ENCODE results near the gene RETREG3.
A peak's percentile ranks its signal among the peaks of the same experiment; 100 is the strongest.

RETREG3 gene

DNA sequence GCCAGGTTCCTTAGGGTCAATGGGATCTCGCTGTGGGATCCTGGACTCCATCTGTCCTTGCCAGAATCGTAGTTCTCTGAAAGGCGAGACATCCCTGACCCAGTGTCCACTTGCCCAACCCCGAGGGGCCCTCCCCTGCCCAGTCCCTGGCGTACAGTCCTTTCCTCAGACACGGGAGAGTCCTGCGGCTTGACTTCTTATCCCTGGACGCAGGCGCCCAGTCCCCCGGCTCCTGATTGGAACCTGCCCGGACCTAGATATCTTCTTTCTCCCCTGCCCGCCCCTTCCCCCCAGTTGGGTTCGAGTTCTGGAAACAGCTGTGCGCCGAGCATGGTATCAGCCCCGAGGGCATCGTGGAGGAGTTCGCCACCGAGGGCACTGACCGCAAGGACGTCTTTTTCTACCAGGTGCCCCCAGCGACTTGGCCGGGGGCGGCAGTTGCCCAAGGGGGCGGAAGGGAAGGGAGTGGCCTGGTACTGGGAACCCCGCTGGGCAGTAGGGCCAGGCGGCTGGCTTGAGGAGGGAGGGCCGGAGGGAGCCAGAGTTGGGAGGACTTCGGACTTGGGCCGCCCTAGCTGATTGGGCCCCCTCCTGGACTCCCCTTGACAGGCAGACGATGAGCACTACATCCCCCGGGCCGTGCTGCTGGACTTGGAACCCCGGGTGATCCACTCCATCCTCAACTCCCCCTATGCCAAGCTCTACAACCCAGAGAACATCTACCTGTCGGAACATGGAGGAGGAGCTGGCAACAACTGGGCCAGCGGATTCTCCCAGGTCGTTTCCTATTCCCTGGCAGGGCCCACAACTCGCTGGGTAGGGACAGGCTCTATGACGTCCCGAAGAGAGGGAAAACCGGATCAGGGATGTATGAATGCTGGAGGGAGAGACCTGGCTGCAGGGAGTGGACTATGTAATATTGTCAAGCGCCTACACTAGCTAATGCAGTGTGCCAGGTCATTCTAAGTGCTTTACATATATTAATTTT lies 934 bp upstream of the RETREG3 start:
- DNase-seq = peak; percentile 2

DNA sequence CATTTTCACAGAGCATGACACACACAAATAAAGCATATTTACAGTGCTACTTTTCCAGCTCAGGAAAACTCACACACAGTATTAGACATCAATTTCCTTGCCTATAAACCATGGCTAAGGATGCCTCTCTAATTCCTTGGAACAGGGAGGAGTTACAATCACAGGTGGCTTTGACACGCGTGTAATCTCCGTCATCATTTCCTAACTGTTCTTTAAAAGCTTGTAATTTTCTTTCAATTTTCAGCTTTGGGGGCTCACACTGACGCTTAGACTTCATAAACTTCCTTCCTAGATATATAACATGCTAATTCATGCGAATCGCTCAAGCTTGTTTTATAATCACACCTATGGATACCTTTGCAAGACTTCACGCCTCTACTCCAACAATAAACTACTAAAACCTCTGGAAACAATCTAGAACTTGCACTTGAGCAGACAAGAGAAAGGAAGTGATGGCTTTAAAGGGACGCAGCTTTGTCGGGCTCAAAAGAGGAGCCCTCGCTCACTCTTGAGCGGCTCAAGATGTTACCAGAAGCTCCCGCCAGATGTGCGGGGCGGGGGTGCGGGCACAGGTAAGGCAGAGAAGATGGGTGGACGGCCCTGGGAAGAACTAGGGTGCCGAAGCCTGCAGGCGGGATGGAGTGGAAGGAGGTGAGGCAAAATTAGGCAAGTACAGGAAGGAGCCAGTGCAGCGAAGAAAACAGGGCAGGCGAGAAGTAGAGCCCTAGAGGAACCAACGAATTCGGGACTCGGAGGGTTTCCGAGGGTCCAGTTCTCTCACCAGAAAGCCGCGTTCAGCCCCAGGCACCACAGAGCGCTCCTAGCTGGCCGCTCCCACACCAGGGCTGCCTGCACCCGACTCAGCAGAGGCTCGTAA lies 631 bp downstream of the RETREG3 start:
- DNase-seq = peak; percentile 29

DNA sequence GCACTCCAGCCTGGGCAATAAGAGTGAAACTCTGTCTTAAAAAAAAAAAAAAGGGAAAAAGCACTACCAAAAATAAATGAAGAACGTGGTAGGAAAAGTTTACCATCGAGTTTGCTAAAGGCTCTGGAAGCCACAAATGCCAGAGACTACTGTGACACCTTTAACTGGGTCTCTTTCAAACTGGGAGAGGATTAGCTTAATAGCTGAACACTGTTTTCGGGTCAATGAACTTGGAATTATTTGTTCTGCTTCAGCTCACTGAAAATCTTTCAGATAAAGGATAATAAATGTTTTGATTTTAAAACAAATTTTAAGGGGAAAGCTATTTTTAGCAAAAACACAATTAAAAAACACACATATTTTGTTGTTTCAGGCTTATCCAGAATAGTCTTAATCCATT lies 1.4 kb downstream of the RETREG3 start:
- no peak for DNase-seq

DNA sequence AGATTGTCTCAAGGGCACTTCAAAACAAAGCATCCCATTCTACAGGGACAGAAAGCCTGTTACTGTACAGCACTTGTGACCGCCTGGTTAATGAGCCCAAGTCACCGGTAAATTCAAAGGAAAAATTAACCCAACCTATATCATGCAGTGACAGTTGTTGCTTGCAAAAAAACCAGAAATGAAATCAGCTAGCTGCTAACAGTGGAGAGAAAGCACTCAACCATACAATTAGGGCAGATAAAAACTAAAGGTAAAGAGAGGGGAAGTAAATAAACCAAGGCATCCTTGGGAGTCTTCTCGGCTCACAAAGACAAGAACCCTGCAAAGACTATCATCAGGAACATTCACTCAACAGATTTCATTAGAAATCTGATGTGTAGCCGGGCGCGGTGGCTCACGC lies 5.9 kb downstream of the RETREG3 start:
- DNase-seq = no peak

DNA sequence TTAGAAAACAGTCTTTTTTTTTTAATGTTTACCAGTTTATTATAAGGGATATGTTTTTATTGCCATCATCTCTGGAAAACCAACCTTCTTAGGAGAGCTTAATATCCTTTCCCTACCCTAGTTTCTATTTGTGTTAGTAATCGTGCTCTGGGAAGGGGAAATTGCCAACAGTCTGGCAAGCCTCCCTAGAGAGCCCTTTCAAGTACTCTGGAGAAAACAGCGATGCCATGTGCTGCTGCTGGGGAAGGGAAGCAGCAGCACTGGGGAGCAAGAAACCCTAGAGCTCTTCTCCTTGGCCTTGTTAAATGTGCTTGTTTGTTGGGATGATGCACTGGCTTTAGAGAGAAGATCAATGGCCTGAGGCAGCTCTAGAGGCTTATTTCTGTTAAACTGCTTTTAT lies 10.3 kb downstream of the RETREG3 start:
- DNase-seq = no peak

DNA sequence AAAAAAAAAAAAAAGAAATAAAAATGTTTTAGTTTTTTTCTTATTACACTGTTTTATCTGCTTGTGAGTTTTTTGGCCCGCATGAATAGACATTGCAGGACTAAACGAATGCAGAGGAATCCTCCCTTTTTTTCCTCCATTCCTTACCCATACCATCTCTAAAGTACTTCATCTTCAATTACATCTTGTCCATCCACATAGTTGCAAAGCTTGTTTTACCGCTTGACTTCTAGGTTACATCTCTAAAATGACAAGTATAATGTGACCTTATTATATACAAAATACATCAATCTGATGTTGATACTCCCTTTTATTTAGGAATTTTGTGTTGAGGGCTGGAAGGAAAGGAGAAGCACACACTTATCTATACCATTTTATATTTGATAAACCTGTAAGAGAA lies 12.8 kb downstream of the RETREG3 start:
- DNase-seq = no peak

DNA sequence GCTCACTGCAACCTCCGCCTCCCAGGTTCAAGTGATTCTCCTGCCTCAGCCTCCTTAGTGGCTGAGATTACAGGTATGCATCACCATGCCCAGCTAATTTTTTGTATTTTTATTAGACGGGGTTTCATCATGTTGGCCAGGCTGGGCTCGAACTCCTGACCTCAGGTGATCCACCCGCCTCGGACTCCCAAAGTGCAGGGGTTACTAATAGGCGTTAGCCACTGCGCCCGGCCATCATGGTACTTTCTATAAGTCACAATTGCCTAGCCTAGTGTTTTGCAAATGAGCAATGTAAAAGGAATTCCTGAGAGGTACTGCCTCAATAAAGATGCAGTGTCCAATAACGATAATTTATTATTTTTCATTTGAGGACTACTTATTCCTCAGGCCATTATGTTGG lies 17.8 kb downstream of the RETREG3 start:
- no peak for DNase-seq

DNA sequence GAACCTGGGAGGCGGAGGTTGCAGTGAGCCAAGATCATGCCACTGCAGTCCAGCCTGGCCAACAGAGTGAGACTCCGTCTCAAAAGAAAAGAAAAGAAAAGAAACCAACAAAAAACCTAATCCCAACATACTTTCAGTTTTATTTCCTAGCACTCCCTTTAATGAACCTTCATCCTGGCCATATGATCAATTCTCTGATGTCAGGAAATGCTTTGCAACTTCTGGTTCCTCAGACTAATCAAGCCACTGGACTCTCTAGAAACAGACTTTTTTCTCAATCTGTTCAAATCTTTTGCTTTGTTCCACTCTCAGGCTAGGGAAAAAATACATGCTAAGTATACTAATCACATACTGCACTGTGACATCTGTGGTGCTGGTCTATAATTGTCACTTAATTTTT lies 18.3 kb downstream of the RETREG3 start:
- DNase-seq = peak; percentile 54

DNA sequence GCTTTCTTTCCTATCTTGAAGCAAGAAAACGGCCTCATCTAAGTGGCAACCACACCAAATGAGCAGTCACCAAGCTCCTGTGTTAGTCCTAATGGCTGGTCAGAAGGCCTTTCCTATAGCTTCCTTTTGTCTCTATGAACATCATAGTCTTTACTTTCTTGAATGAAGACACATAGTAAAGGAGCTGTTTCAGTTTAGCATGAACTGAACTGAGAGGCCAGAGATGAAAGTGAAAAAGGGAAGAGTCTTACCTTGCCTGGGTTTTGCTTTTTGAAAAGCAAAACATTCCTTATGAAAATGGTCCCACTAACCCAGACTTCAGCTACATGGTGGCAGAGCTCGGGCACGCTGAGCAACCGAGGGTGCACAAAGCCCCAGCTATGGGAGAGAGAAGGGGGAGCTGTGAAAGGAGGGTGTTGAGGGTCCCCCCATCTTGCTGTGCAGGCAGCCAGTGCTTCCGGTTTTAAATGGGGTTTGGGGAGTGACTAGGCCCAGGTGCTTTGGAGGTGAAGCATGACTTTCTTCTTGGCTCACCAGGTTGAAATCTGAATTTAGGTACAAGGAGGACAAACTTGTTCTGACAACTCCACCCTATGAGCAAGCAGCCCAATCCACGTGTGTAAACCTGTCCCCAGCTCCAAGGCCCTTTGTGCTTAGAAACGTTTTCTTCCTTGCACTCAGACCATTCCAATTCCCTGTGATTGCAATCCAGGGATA lies 22.5 kb downstream of the RETREG3 start:
- DNase-seq = no peak

DNA sequence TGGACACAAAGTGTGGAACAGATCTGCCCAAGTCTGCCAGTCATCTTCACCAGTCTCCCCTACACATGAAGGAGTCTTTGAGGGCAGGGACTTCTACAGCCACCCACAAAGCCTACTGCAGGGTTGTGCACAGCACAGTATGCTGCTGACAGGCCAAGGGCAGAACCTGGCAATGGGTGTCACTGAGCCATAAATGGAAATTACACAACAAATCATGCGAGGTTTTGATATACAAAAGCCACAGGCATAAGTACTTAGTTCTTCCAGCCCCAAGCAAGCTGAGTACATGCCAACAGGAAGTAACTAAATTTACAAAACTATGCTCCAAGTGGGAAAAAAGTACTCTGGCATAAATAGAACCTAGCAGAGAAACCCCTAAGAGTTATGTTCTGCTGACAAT lies 23.8 kb downstream of the RETREG3 start:
- DNase-seq = peak; percentile 75

DNA sequence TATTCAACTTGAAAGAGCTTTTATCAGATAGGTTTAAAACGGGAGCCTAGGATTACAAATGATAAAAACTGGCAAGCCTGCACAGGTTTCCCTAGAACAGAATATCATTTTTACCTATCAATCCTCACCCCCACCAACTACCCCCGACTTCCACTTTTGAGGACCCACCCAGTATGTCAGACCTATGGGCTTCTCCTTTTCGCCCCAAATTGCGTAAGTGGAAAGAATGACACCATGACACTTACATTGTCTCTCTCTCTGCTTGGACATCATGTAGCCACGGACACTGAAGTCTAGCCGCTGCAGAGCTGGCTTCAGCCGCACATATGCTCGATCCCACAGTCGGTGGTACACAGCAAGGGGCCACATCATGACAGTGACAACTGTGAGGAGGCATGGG lies 24.3 kb downstream of the RETREG3 start:
- DNase-seq = peak; percentile 89

DNA sequence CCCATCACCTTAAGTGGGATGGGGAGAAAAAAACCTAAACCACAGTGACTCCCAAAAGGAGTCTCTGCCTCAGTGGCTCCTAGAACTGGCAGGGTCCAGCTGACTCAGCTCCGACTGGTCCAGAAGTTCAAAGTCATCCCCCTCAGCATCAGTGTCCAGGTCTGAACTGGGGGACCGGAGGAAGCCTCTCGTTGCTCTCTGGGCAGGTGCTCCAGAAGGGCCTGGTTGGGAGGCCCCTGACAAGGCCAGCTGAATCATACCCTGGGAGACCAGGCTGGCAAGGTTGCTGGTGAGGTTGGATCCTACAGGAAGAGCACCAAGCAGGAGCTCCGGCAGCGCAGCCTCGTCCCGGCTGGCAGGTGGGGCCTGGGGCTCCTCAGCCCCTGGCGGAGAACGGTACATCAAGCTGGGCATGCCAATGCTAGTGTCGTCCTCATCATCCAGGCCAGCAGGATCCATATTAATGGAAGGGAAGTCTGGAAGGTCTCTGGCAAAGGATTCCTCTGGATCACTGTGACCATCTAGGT lies 27.4 kb downstream of the RETREG3 start:
- no peak for DNase-seq

DNA sequence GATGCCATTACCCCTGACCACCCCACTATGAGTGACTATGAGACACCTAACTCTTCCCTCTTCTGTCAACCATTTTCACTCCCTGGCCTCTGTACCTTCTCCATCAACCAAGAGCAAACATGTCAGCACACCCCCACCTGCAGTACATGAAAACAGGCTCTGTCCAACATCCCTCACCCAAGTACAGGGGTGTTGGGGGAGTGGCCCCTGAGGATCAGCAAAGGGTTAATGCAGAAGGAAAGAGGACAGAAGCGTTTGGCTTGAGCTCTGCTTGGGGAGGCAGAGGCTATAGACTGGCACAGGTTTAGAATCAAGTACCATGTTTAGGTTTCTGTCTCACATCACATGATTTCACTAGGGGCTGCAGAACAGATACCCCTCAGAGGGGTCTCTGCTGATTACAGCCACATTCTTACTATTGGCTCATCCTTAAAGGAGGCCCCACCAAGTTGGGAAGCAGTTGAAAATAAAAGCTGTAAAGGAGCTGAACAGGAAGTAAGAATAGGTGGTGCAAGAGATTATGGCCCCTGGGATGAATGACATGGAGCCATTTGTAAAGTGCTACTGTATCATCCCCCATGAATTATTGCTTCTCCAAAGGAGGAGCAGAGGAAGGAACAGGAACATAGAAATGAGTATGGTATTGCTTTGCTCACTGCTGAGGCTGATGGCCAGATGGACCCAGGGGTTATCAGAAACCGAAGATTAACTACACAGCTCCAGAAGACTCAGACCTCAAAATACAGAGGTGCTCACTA lies 29.2 kb downstream of the RETREG3 start:
- peak; percentile 34 for DNase-seq

DNA sequence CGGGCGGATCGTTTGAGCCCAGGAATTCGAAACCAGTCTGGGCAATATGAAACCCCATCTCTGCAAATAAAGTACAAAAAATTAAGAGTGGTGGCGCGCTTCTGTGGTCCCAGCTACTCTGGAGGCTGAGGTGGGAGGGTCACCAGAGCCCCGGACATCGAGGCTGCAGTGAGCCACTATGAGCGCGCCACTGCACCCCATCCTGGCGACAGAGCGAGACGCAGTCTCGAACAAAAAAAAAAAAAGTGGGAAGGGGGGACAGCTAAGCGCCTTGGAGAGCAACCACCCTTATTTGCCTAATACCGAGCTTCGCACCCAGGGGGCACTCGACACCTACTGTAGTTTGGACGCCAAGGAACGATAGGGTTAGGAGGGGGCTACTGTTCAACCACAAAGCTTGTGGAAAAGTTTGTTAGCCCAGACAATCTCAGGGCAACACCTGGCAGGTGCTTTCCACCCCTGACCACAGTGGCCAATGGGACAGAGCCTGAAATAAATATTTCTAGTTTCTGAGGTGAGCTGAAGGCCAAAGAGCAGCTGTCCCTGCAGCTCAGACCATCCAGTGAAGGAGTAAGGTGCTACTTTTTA lies 30.8 kb downstream of the RETREG3 start:
- peak; percentile 72 for DNase-seq

DNA sequence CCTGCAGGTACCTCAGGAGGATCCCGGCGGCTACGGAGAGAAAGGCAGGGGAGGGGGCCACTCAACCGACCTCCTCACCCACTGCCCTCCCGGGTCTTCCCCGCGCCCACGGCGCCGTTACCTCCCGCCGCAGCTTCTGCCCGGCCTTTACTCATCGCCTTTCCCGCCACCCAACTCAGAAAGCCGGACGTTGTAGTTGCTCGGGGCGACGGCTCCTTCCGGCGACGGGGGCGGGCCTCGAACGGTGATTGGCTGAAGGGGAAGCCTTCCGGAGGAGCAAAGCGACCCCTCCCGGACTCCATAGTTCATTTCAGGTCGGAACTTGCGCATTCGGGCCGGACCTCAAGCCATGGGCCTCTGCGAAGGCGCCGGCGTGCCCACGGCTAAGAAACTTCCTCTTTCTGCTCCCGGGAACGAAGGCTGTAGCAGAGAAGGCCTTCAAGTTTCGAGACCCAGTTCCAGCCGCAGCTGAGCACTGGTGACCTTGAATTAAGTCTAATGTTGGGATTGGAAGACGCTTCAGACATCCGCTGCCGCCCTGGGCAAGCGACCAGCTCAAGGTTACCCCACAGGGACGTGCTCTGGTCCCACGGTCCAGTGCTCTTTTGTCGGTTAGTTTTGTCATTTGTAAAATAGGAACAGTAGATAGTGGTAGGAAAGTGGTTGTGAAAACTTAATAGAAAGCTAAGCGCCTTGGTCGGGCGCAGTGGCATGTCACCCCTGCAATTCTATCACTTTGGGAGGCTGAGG lies 31.5 kb downstream of the RETREG3 start, which contains the start of gene PSMC3IP:
Gene PSMC3IP (minus strand): TSS at position 198 of the 750 bp plus-strand sequence. CDS start 43 bp downstream, at position 155.
- peak; percentile 99 for DNase-seq

DNA sequence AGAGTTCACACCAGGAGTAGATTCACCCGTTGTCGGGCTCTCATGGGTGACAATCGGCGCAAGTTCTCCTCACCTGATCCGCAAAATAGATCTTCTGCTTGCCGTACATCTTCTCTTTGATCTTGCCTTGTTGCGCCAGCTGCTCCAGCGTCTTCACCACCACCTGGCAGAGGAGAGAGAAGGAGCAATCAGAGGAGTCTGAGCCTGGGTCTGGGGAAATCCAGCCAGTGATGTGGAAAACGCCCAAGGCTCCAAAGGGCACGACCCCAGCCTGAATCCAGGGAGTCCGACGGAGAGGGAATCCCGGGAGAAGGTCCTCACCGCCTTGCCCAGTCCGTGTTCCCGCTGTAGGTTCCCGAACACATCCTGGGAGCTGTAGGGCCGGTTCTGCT lies 32.0 kb downstream of the RETREG3 start:
- DNase-seq = no peak

DNA sequence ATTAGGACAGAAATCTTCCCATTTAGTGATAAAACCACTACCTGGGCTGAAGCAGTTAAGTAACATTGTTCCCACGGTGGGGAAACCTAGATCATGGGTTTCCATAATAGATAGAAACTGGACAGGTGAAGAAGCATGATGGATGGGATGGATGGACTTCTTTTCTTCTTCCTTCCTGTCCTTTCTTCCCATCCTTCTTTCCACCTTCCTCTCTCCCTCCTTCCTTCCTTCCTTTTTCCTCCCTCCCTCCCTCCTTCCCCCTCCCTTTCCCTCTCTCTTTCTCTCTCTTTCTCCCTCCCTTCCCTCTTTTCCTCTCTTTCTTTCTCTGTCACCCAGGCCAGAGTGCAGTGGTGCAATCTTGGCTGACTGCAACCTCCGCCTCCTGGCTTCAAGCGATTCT lies 34.7 kb downstream of the RETREG3 start:
- no peak for DNase-seq

DNA sequence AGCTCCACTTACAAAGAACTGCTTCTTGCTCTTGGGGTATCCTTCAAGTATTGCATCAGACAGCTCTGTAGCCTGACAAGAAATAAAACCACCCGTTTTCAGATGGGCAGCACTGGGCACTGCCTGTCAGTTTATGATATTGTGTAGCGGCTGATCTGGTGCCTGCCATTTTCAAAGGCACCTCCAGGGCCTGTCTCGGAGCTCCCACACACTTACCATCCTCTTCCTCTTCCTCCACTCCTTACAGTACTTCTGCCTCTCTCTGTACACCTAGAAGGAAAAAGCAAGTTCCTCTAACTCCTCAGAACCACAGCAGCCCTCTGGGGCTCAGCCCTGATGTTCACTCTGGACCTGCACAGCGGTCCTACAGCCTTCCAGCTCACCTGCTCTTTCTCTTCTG lies 36.1 kb downstream of the RETREG3 start:
- DNase-seq = no peak

DNA sequence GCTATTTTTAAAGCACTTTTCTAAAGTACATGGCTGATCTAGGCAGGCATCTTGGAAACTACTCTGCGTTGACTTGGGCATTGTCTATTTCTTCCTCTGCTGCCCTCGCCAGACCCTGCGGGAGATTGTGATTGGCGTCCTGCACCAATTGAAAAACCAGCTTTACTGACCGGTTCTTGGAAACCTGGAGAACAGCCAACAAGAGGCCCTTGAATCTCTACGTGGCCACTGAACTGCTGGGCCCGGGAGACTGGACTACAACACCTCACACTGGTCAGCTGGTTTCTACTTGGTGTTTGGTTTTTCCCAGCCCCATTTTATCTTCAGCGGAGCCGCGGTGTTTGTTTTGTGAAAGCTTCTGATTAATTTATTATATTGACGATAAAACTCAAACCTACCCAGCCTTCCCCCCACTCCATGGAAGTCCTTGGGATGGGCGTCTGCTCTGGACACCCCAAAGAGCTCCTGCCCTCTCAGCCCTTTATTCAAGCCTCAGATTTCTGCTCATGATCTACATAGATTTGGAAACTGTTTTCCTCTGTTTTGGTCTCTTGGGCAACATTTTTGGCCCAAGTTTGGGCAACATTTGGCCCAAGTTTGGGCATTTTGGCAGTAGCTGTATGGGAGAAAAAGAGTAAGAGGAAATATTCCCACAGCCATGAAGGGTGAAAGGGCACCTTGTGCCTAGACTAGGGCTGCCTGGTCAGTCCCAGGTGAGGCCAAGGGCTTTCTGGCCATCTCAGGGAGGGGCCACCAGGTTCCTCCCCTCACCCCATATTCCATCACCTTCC lies 37.5 kb downstream of the RETREG3 start:
- no peak for DNase-seq
